ENCODE measurements around the gene CPNE6.

Gene CPNE6

GRCh38 chr14:24068711-24069410, 2.5 kb upstream of the CPNE6 start:
- no peaks in the 10 kb centered on the region for H3K36me3 ChIP-seq (replicated peaks; ENCODE audit: insufficient read depth, low read length)
- no peak overlapping the region for H3K27ac ChIP-seq (ENCODE audit: low read length)
- H3K9me2 ChIP-seq (replicated peaks; ENCODE audit: insufficient read depth, low read length): no peaks in the 10 kb centered on the region
- H4K20me1 ChIP-seq (ENCODE audit: insufficient read depth, low read length): no peaks in the 10 kb centered on the region
- H3K9ac ChIP-seq (ENCODE audit: low read length): no peak overlapping the region
- H3K4me1 ChIP-seq (ENCODE audit: low read length): no peaks in the 10 kb centered on the region
- H3K9me3 ChIP-seq (replicated peaks; ENCODE audit: insufficient read depth, low read length): no peaks in the 10 kb centered on the region
- no peaks in the 10 kb centered on the region for H3F3A ChIP-seq (ENCODE audit: insufficient read depth, low read length)
- H3K79me2 ChIP-seq (ENCODE audit: low read length): no peaks in the 10 kb centered on the region
- TF ChIP-seq EZH2phosphoT487 (IDR thresholded peaks at IDR 0.05; ENCODE audit: low read length): no peak
- TF ChIP-seq EZH2 (optimal IDR thresholded peaks at IDR 0.05; ENCODE audit: low read depth, low read length): no peak
- no peak for TF ChIP-seq CTCF (IDR thresholded peaks at IDR 0.05; ENCODE audit: low read length)
- no peaks in the 10 kb centered on the region for H3K27me3 ChIP-seq (replicated peaks; ENCODE audit: insufficient read depth, low read length)
- H3K4me2 ChIP-seq (ENCODE audit: low read depth, low read length): no peak overlapping the region
- no peak for DNase-seq
- H3K4me3 ChIP-seq (ENCODE audit: low read length): no peak overlapping the region
- H2AFZ ChIP-seq (ENCODE audit: low read length): no peak overlapping the region

GRCh38 chr14:24069411-24069735, 2.0 kb upstream of the CPNE6 start:
- H3K79me2 ChIP-seq (ENCODE audit: low read length): no peaks in the 10 kb centered on the region
- H3K9me2 ChIP-seq (replicated peaks; ENCODE audit: insufficient read depth, low read length): no peaks in the 10 kb centered on the region
- no peak overlapping the region for H3K4me2 ChIP-seq (ENCODE audit: low read depth, low read length)
- no peak overlapping the region for H2AFZ ChIP-seq (ENCODE audit: low read length)
- no peaks in the 10 kb centered on the region for H3F3A ChIP-seq (ENCODE audit: insufficient read depth, low read length)
- no peak overlapping the region for H3K4me3 ChIP-seq (ENCODE audit: low read length)
- H3K36me3 ChIP-seq (replicated peaks; ENCODE audit: insufficient read depth, low read length): no peaks in the 10 kb centered on the region
- DNase-seq: no peak
- no peaks in the 10 kb centered on the region for H3K4me1 ChIP-seq (ENCODE audit: low read length)
- H4K20me1 ChIP-seq (ENCODE audit: insufficient read depth, low read length): no peaks in the 10 kb centered on the region
- no peak overlapping the region for H3K9ac ChIP-seq (ENCODE audit: low read length)
- no peak for TF ChIP-seq EZH2phosphoT487 (IDR thresholded peaks at IDR 0.05; ENCODE audit: low read length)
- TF ChIP-seq EZH2 (optimal IDR thresholded peaks at IDR 0.05; ENCODE audit: low read depth, low read length): no peak
- no peak for TF ChIP-seq CTCF (IDR thresholded peaks at IDR 0.05; ENCODE audit: low read length)
- no peaks in the 10 kb centered on the region for H3K27me3 ChIP-seq (replicated peaks; ENCODE audit: insufficient read depth, low read length)
- no peaks in the 10 kb centered on the region for H3K9me3 ChIP-seq (replicated peaks; ENCODE audit: insufficient read depth, low read length)
- H3K27ac ChIP-seq (ENCODE audit: low read length): no peak overlapping the region

GRCh38 chr14:24070285-24071143, 848 bp upstream of the CPNE6 start:
- Histone ChIP-seq H3K27me3 (replicated peaks; ENCODE audit: insufficient read depth, low read length) (no peaks in the 10 kb centered on the region), H3K36me3 (replicated peaks; ENCODE audit: insufficient read depth, low read length) (no peaks in the 10 kb centered on the region), H3F3A (ENCODE audit: insufficient read depth, low read length) (no peaks in the 10 kb centered on the region), H3K4me3 (ENCODE audit: low read length) (no peak overlapping the region), H3K27ac (ENCODE audit: low read length) (no peak overlapping the region), H3K9ac (ENCODE audit: low read length) (no peak overlapping the region), H3K4me1 (ENCODE audit: low read length) (0 out of 2 replicates have a peak, but pooled peaks cover under 1% of the 10 kb centered on the region), H3K79me2 (ENCODE audit: low read length) (no peaks in the 10 kb centered on the region), H3K9me2 (replicated peaks; ENCODE audit: insufficient read depth, low read length) (no peaks in the 10 kb centered on the region), H4K20me1 (ENCODE audit: insufficient read depth, low read length) (no peaks in the 10 kb centered on the region), H3K9me3 (replicated peaks; ENCODE audit: insufficient read depth, low read length) (no peaks in the 10 kb centered on the region), H3K4me2 (ENCODE audit: low read depth, low read length) (no peak overlapping the region), H2AFZ (ENCODE audit: low read length) (no peak overlapping the region)
- no peak for DNase-seq
- no peak for TF ChIP-seq EZH2 (optimal IDR thresholded peaks at IDR 0.05; ENCODE audit: low read depth, low read length)
- no peak for TF ChIP-seq CTCF (IDR thresholded peaks at IDR 0.05; ENCODE audit: low read length)
- no peak for TF ChIP-seq EZH2phosphoT487 (IDR thresholded peaks at IDR 0.05; ENCODE audit: low read length)
